HepG2 (cell line): ENCODE results near the gene THADA. TPM values are rescaled to one million over a fixed set of nuclear protein-coding genes. Genes with fewer than 3 reads are reported as not detected.

Source experiments
- ATAC-seq: fragments of 200-7000 bp; cut with Tn5 transposase; 3 replicates; pipeline ENCODE4 v1.9.1; 2020; ENCODE audit warnings: mild to moderate bottlenecking, moderate library complexity
- BruUV-seq: library from RNA; stranded (reverse); fragments of 400-500 nt; replicated peaks from 2 replicates; lab custom pipeline; 2021; lab: Mats Ljungman, UMichigan
- CTCF ChIA-PET: fragments of 300-600 bp; formaldehyde crosslinking; extraction: SDS; loops from one replicate; lab custom pipeline; 2021; ENCODE audit warnings: low total read pairs, inconsistent platforms, low intra/inter-chr PET ratio; lab: Yijun Ruan, JAX
- POLR2A ChIA-PET: fragments of 350-600 bp; sonication (Branson Sonifier 250); formaldehyde crosslinking; loops from one replicate; lab custom pipeline; 2020; ENCODE audit warnings: antibody characterized with exemption, inconsistent platforms; lab: Yijun Ruan, JAX
- DNase-seq: peaks from one replicate; pipeline ENCODE4 v3.0.0-alpha.2; 2015; ENCODE audit warnings: low spot score
- FAIRE-seq: peaks from 3 replicates; lab custom pipeline; 2011; peaks lifted over from hg19 to GRCh38; lab: Jason Lieb, UNC
- H2AFZ ChIP-seq: one replicate; pipeline ENCODE4 v1.6.1; 2011; ENCODE audit warnings: low read length, inconsistent platforms
- H3K27ac ChIP-seq: fragments of 300-600 bp; 3 replicates; pipeline ENCODE4 v1.8.0; 2011; ENCODE audit warnings: mixed run types, mild to moderate bottlenecking, mixed read lengths, low read length, inconsistent platforms; ENCODE audit not compliant: insufficient read depth; ENCODE audit errors: extremely low read length
- H3K27me3 ChIP-seq, 2 experiments: fragments of 200-600 bp in 1 of 2; 2 replicates in 1 of 2; 3 replicates in 1 of 2; pipeline versions ENCODE4 v1.6.0 to v1.8.0; 2011; ENCODE audit warnings: low read length in 2 of 2, mild to moderate bottlenecking in 2 of 2, moderate library complexity in 2 of 2, inconsistent platforms in 1 of 2; ENCODE audit not compliant: insufficient read depth in 2 of 2, control insufficient read depth in 1 of 2
- H3K36me3 ChIP-seq, 2 experiments: fragments of 200-600 bp in 1 of 2; replicated peaks in 1 of 2; 2 replicates in 1 of 2; 3 replicates in 1 of 2; pipeline versions ENCODE4 v1.5.1 to v1.8.0; 2011; ENCODE audit warnings: low read length in 2 of 2, inconsistent platforms in 1 of 2; ENCODE audit not compliant: insufficient read depth in 2 of 2, control insufficient read depth in 1 of 2
- H3K4me1 ChIP-seq: 2 replicates; pipeline ENCODE4 v1.5.1; 2012; ENCODE audit warnings: low read length, inconsistent platforms; ENCODE audit not compliant: insufficient read depth
- H3K4me2 ChIP-seq: 2 replicates; pipeline ENCODE4 v1.6.0; 2011; ENCODE audit warnings: low read depth, low read length, inconsistent platforms
- H3K4me3 ChIP-seq, 3 experiments: fragments of 200-600 bp in 1 of 3; sonication (generic), shearing (Covaris generic) in 1 of 3; replicated peaks in 1 of 3; 2 replicates each; pipeline ENCODE4 v1.5.1; 2011 to 2016; ENCODE audit warnings: low read length in 3 of 3, inconsistent platforms in 2 of 3, low read depth in 2 of 3, mild to moderate bottlenecking in 2 of 3, control low read depth in 1 of 3, mixed read lengths in 1 of 3; ENCODE audit not compliant: insufficient read depth in 1 of 3
- H3K79me2 ChIP-seq: one replicate; pipeline ENCODE4 v1.6.1; 2011; ENCODE audit warnings: low read length, inconsistent platforms; ENCODE audit not compliant: insufficient read depth
- H3K9ac ChIP-seq: 2 replicates; pipeline ENCODE4 v1.6.0; 2011; ENCODE audit warnings: mild to moderate bottlenecking, low read depth, low read length, inconsistent platforms; ENCODE audit not compliant: insufficient read depth
- H3K9me3 ChIP-seq: 2 replicates; pipeline ENCODE4 v1.5.1; 2012; ENCODE audit warnings: mild to moderate bottlenecking, low read length
- H4K20me1 ChIP-seq: 2 replicates; pipeline ENCODE4 v1.6.0; 2011; ENCODE audit warnings: inconsistent platforms, mild to moderate bottlenecking, low read length, moderate library complexity; ENCODE audit not compliant: insufficient read depth
- KLF16 ChIP-seq, 2 experiments: sonication (generic) in 1 of 2; formaldehyde crosslinking in 1 of 2; IDR thresholded peaks; 2 replicates each; pipeline versions ENCODE4 v1.6.1 to v1.8.0; 2016 to 2023; ENCODE audit warnings: missing genetic modification reagents in 2 of 2, missing compliant biosample characterization in 1 of 2
- KMT2B ChIP-seq: IDR thresholded peaks from 2 replicates; pipeline ENCODE4 v1.6.1; 2016; ENCODE audit warnings: missing genetic modification reagents, missing compliant biosample characterization
- MED1 ChIP-seq: sonication (generic); formaldehyde crosslinking; IDR thresholded peaks from 2 replicates; pipeline ENCODE4 v1.4.0; 2020; ENCODE audit warnings: missing genetic modification reagents
- MTF1 ChIP-seq: sonication (generic); formaldehyde crosslinking; IDR thresholded peaks from 2 replicates; pipeline ENCODE4 v1.5.0; 2020; ENCODE audit warnings: missing genetic modification reagents
- MYNN ChIP-seq: sonication (generic); formaldehyde crosslinking; IDR thresholded peaks from 2 replicates; pipeline ENCODE4 v1.4.0; 2020; ENCODE audit warnings: mild to moderate bottlenecking, low read depth, missing genetic modification reagents
- ONECUT2 ChIP-seq: sonication (generic); formaldehyde crosslinking; IDR thresholded peaks from 2 replicates; pipeline ENCODE4 v1.4.0; 2020; ENCODE audit warnings: missing genetic modification reagents
- SMARCC2 ChIP-seq: fragments of 450-650 bp; IDR thresholded peaks from 2 replicates; pipeline ENCODE4 v1.6.1; 2017; ENCODE audit warnings: antibody characterized with exemption, mild to moderate bottlenecking
- TBL1XR1 ChIP-seq: fragments of 150-350 bp; IDR thresholded peaks from 2 replicates; pipeline ENCODE4 v1.6.1; 2014; ENCODE audit warnings: borderline replicate concordance, low read length; ENCODE audit not compliant: partially characterized antibody
- TBX3 ChIP-seq: fragments of 450-650 bp; IDR thresholded peaks from 2 replicates; pipeline ENCODE4 v1.6.1; 2017; ENCODE audit warnings: antibody characterized with exemption, mild to moderate bottlenecking, inconsistent platforms, borderline replicate concordance
- TEF ChIP-seq: sonication (generic); formaldehyde crosslinking; IDR thresholded peaks from 2 replicates; pipeline ENCODE4 v1.5.0; 2020; ENCODE audit warnings: missing genetic modification reagents
- ZFP62 ChIP-seq: sonication (generic); formaldehyde crosslinking; IDR thresholded peaks from 2 replicates; pipeline ENCODE4 v1.4.0; 2020; ENCODE audit warnings: missing genetic modification reagents
- ZFP90 ChIP-seq: sonication (generic); formaldehyde crosslinking; IDR thresholded peaks from 2 replicates; pipeline ENCODE4 v1.8.0; 2022; ENCODE audit warnings: missing genetic modification reagents, mild to moderate bottlenecking, inconsistent platforms, borderline replicate concordance
- ZNF562 ChIP-seq: sonication (generic); formaldehyde crosslinking; IDR thresholded peaks from 2 replicates; pipeline ENCODE4 v1.8.0; 2022; ENCODE audit warnings: missing genetic modification reagents, borderline replicate concordance
- ZNF740 ChIP-seq: sonication (generic); formaldehyde crosslinking; IDR thresholded peaks from 2 replicates; pipeline ENCODE4 v1.4.0; 2020; ENCODE audit warnings: missing genetic modification reagents
- WGBS: methylation state at CpG from one replicate; pipeline ENCODE4 v1.1.6; 2017; ENCODE audit warnings: low lambda C conversion rate; 5-methylcytosine and 5-hydroxymethylcytosine counted together
- in situ Hi-C: cut with HindIII; loops from 2 replicates; pipeline ENCODE4 v1.10.0; 2017; ENCODE audit warnings: low pct_unique_long_range_greater_than_20kb; ENCODE audit not compliant: extremely low pct_ligation_motif_present
- intact Hi-C: fragments of 100-400 bp; cut with micrococcal nuclease; formaldehyde crosslinking; loops from one replicate; pipeline ENCODE4 v1.10.0; 2022; ENCODE audit not compliant: unreplicated experiment
- polyA plus RNA-seq, 8 experiments: library from polyadenylated mRNA; depleted of rRNA in 3 of 8; stranded (reverse) in 7 of 8; unstranded in 1 of 8; fragments of >200 nt; fragmentation: Illumina TruSeq in 4 of 8; extraction: Trizol in 4 of 8; gene quantifications; 2 replicates each; pipeline versions ENCODE4 v1.2.1 to v1.2.3, GENCODE V29; 2011 to 2016; ENCODE audit warnings: low read depth in 4 of 8, missing spikeins in 1 of 8, mixed read lengths in 1 of 8; ENCODE audit not compliant: insufficient read depth in 1 of 8
- total RNA-seq, 5 experiments: library from RNA; depleted of rRNA; stranded (reverse); fragments of >200 nt; fragmentation: Illumina TruSeq; extraction: Trizol; gene quantifications; 2 replicates each; pipeline ENCODE4 v1.2.3, GENCODE V29; 2016; ENCODE audit warnings: low read depth in 1 of 5
- TF ChIP-seq, protein P1 (sequence below): sonication (generic); formaldehyde crosslinking; IDR thresholded peaks from 2 replicates; pipeline ENCODE4 v1.8.0; 2022; ENCODE audit warnings: mild to moderate bottlenecking, missing genetic modification reagents, moderate library complexity
- TF ChIP-seq, protein P2 (sequence below): sonication (generic); formaldehyde crosslinking; IDR thresholded peaks from 2 replicates; pipeline ENCODE4 v1.4.0; 2020; ENCODE audit warnings: missing genetic modification reagents, borderline replicate concordance
- TF ChIP-seq, protein P3 (sequence below): sonication (generic); formaldehyde crosslinking; IDR thresholded peaks from 2 replicates; pipeline ENCODE4 v1.5.1; 2020; ENCODE audit warnings: missing genetic modification reagents, mild to moderate bottlenecking, borderline replicate concordance
- TF ChIP-seq, protein P4 (sequence below): sonication (generic); formaldehyde crosslinking; IDR thresholded peaks from 2 replicates; pipeline ENCODE4 v1.4.0; 2020; ENCODE audit warnings: missing genetic modification reagents, borderline replicate concordance

The THADA gene
- total and polyA plus RNA-seq, 2 of the 13 experiments (the other 11 are each of a cell fraction or from before 2014, with no cell fraction given) = 12.7 to 21.7 TPM

GRCh38 chr2:43307046-43307445 lies 288.8 kb downstream of the THADA start:
- ATAC-seq (no peak), DNase-seq (no peak), FAIRE-seq (no peak)
- CTCF ChIA-PET = no interaction called here
- H4K20me1 ChIP-seq = no peaks in the 10 kb centered on the region
- no peak overlapping the region for H3K4me2 ChIP-seq
- H3K9me3 ChIP-seq = no peaks in the 10 kb centered on the region
- WGBS = 89% methylated on average over 2 of the region's 2 CpGs
- intact Hi-C loops = no loop called here
- no peaks in the 10 kb centered on the region for H3K79me2 ChIP-seq
- no peaks in the 10 kb centered on the region for H3K27me3 ChIP-seq
- H2AFZ ChIP-seq = no peak overlapping the region
- POLR2A ChIA-PET = no interaction called here
- TF ChIP-seq KMT2B (CRISPR knock-in tag) (no peak), TBL1XR1 (no peak), ZFP62 (CRISPR knock-in tag) (no peak), MED1 (CRISPR knock-in tag) (no peak), TBX3 (no peak), KLF16 (CRISPR knock-in tag; IDR thresholded peaks at IDR 0.05) (no peak), MTF1 (no peak), ZFP90 (CRISPR knock-in tag) (no peak), ZNF740 (CRISPR knock-in tag) (no peak), TEF (CRISPR knock-in tag) (no peak), MYNN (no peak), SMARCC2 (no peak), ONECUT2 (CRISPR knock-in tag) (no peak), ZNF562 (CRISPR knock-in tag) (no peak)
- TF ChIP-seq, protein P1, sequence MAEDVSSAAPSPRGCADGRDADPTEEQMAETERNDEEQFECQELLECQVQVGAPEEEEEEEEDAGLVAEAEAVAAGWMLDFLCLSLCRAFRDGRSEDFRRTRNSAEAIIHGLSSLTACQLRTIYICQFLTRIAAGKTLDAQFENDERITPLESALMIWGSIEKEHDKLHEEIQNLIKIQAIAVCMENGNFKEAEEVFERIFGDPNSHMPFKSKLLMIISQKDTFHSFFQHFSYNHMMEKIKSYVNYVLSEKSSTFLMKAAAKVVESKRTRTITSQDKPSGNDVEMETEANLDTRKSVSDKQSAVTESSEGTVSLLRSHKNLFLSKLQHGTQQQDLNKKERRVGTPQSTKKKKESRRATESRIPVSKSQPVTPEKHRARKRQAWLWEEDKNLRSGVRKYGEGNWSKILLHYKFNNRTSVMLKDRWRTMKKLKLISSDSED = no peak
- TF ChIP-seq, protein P2, sequence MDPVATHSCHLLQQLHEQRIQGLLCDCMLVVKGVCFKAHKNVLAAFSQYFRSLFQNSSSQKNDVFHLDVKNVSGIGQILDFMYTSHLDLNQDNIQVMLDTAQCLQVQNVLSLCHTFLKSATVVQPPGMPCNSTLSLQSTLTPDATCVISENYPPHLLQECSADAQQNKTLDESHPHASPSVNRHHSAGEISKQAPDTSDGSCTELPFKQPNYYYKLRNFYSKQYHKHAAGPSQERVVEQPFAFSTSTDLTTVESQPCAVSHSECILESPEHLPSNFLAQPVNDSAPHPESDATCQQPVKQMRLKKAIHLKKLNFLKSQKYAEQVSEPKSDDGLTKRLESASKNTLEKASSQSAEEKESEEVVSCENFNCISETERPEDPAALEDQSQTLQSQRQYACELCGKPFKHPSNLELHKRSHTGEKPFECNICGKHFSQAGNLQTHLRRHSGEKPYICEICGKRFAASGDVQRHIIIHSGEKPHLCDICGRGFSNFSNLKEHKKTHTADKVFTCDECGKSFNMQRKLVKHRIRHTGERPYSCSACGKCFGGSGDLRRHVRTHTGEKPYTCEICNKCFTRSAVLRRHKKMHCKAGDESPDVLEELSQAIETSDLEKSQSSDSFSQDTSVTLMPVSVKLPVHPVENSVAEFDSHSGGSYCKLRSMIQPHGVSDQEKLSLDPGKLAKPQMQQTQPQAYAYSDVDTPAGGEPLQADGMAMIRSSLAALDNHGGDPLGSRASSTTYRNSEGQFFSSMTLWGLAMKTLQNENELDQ = no peak
- TF ChIP-seq, protein P3, sequence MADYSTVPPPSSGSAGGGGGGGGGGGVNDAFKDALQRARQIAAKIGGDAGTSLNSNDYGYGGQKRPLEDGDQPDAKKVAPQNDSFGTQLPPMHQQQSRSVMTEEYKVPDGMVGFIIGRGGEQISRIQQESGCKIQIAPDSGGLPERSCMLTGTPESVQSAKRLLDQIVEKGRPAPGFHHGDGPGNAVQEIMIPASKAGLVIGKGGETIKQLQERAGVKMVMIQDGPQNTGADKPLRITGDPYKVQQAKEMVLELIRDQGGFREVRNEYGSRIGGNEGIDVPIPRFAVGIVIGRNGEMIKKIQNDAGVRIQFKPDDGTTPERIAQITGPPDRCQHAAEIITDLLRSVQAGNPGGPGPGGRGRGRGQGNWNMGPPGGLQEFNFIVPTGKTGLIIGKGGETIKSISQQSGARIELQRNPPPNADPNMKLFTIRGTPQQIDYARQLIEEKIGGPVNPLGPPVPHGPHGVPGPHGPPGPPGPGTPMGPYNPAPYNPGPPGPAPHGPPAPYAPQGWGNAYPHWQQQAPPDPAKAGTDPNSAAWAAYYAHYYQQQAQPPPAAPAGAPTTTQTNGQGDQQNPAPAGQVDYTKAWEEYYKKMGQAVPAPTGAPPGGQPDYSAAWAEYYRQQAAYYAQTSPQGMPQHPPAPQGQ (CRISPR knock-in tag) = no peak
- TF ChIP-seq, protein P4, sequence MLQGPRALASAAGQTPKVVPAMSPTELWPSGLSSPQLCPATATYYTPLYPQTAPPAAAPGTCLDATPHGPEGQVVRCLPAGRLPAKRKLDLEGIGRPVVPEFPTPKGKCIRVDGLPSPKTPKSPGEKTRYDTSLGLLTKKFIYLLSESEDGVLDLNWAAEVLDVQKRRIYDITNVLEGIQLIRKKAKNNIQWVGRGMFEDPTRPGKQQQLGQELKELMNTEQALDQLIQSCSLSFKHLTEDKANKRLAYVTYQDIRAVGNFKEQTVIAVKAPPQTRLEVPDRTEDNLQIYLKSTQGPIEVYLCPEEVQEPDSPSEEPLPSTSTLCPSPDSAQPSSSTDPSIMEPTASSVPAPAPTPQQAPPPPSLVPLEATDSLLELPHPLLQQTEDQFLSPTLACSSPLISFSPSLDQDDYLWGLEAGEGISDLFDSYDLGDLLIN (CRISPR knock-in tag) = no peak
- peaks cover 54% of the 10 kb centered on the region for H3K4me1 ChIP-seq
- no peak overlapping the region for H3K9ac ChIP-seq
- no TSS peak for BruUV-seq
- H3K4me3 ChIP-seq = no peak overlapping the region
- in situ Hi-C loops = no loop called here
- H3K36me3 ChIP-seq = no peaks in the 10 kb centered on the region
- H3K27ac ChIP-seq = no peak overlapping the region
